Psoas muscle (tissue), 8 donors: Measurements from ENCODE around the gene CHN2. TPM values are rescaled to one million over a fixed set of nuclear protein-coding genes. Genes with fewer than 3 reads are reported as not detected.
A peak's percentile ranks its signal among the peaks of the same experiment; 100 is the strongest.

Source experiments
- ATAC-seq, 4 donors: fragments of 200-7000 bp; cut with Tn5 transposase; one replicate each; pipeline ENCODE4 v1.9.1; 2020; ENCODE audit warnings: moderate library complexity in 3 of 4, mild to moderate bottlenecking in 2 of 4
- DNase-seq, 2 donors: peaks; one replicate each; pipeline ENCODE4 v3.0.0-alpha.2; 2020
- H3K27ac ChIP-seq: fragments of 200-600 bp; one replicate; pipeline ENCODE4 v1.8.0; 2022
- H3K27me3 ChIP-seq, 3 donors: fragments of 200-600 bp in 1 of 3; one replicate each; pipeline versions ENCODE4 v1.6.1 to v1.8.0; 2013 to 2022; ENCODE audit warnings: low read length in 2 of 3, mild to moderate bottlenecking in 2 of 3, moderate library complexity in 1 of 3; ENCODE audit not compliant: insufficient read depth in 3 of 3
- H3K36me3 ChIP-seq, 2 donors: fragments of 200-600 bp in 1 of 2; one replicate each; pipeline versions ENCODE4 v1.6.1 to v1.8.0; 2013 to 2022; ENCODE audit warnings: low read depth in 1 of 2, mild to moderate bottlenecking in 1 of 2, moderate library complexity in 1 of 2; ENCODE audit not compliant: insufficient read depth in 1 of 2
- H3K4me1 ChIP-seq: fragments of 200-600 bp; one replicate; pipeline ENCODE4 v1.8.0; 2022
- H3K4me3 ChIP-seq: fragments of 200-600 bp; one replicate; pipeline ENCODE4 v1.8.0; 2022; ENCODE audit warnings: mild to moderate bottlenecking
- H3K9me3 ChIP-seq: fragments of 200-600 bp; one replicate; pipeline ENCODE4 v1.8.0; 2022
- WGBS, 3 donors: extraction: QIAGEN DNeasy Blood & Tissue Kit; methylation state at CpG; one replicate each; pipeline versions ENCODE4 v1.1.6 to v1.1.7; 2013; 5-methylcytosine and 5-hydroxymethylcytosine counted together
- intact Hi-C, 2 donors: fragments of 100-400 bp; cut with DNase I; formaldehyde crosslinking; loops; one replicate each; pipeline versions ENCODE4 v1.11.0 to v1.14.2; 2022
- polyA plus RNA-seq, 3 donors: library from polyadenylated mRNA; stranded (reverse); fragments of 200-250 nt; gene quantifications; one replicate each; pipeline ENCODE4 v1.2.3, GENCODE V29; 2013
- total RNA-seq, 4 donors: library from RNA; stranded (reverse); fragmentation: NEBNext Ultra II Directional in 2 of 4; extraction: Animal tissue kit (Norgen Biotek cat#: 25700) in 2 of 4; gene quantifications; one replicate each; pipeline versions ENCODE4 v1.2.1 to v1.2.4, GENCODE V29; 2021 to 2023
- TF ChIP-seq, protein P1 (sequence below): fragments of 200-600 bp; IDR thresholded peaks from one replicate; pipeline ENCODE4 v1.8.0; 2022; ENCODE audit warnings: antibody characterized with exemption
- donor health status: healthy with polysubstance abuse.
- donor health status: DM: no; HTN: no; CAD: no; lungs with moderate emphysema.
- donor health status: Bipolar disorder and iron deficiency.
- donor health status: healthy.
- donor health status: DM: yes; HTN: yes; CAD: no.
- donor health status: DM: no; HTN: no; CAD: no.
- donor health status: DM: no; HTN: no; CAD: no.
- donor health status: DM: yes; HTN: yes; CAD: no.

The CHN2 gene
- total and polyA plus RNA-seq, 7 donors = 0.43 to 18.1 (median 2.3) TPM

DNA sequence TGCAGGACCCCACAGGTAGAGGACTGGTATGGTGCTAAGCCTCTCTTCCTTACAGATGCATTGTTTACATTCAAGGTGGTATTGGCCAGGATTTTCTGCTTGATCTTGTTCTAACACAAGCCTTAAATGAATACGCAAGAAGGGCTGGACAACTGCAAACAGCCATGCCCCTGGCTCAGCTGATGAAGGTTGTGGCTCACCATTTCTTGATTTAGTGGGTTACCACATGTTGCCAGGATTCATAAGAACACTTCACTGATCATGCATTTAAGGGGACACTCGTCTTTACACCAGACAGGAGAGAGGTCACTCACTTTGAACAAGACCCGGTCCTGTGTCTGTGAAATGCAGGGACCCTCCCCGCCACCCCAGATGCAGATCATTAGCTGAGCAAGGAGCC lies 82.2 kb downstream of the CHN2 start:
- no peaks in the 10 kb centered on the region for H3K9me3 ChIP-seq
- H3K27ac ChIP-seq = no peak overlapping the region
- intact Hi-C loops = no loop called here
- DNase-seq (no peak), ATAC-seq (no peak)
- H3K27me3 ChIP-seq = no peaks in the 10 kb centered on the region
- H3K4me3 ChIP-seq = no peak overlapping the region
- TF ChIP-seq, protein P1, sequence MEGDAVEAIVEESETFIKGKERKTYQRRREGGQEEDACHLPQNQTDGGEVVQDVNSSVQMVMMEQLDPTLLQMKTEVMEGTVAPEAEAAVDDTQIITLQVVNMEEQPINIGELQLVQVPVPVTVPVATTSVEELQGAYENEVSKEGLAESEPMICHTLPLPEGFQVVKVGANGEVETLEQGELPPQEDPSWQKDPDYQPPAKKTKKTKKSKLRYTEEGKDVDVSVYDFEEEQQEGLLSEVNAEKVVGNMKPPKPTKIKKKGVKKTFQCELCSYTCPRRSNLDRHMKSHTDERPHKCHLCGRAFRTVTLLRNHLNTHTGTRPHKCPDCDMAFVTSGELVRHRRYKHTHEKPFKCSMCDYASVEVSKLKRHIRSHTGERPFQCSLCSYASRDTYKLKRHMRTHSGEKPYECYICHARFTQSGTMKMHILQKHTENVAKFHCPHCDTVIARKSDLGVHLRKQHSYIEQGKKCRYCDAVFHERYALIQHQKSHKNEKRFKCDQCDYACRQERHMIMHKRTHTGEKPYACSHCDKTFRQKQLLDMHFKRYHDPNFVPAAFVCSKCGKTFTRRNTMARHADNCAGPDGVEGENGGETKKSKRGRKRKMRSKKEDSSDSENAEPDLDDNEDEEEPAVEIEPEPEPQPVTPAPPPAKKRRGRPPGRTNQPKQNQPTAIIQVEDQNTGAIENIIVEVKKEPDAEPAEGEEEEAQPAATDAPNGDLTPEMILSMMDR = no peak
- no peaks in the 10 kb centered on the region for H3K36me3 ChIP-seq
- WGBS, 3 donors = 92 to 96% (median 96%) methylated on average over 4 of the region's 4 CpGs
- H3K4me1 ChIP-seq = no peaks in the 10 kb centered on the region

DNA sequence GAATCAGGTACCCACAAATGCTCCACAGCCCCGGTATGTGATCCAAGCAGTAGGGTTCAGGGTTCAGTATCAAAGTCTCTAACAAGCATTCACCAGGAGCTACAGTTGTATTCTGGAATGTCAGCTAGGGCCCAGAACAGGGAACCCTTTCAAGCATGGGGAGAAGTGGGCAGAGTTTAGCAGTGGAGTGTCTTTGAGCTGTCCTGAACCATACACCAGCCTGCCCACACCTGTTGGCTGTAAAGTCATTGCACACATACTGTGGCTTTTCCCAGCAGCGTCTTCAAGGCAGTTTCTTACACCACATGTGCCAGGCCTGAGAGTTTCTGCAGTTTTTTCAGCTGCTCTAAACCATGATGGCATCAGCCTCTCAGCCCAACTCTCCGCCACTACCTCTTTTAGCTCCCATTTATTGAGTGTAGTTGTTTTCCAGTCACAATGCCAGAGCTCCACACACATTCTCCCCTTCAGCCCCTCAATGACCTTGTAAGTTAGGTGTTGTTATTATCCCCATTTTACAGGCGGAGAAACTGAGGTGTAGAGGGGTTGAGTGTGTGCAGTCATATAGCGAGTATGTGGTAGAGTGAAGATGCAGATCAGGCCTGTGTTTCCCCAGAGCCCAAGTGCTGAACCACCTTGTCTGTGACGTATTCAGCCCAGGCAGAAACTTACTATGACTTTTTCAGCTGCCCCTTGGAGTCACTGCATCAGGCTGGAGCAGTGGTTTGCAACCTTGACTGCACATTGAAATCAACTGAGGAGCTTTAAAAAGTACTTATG lies 83.1 kb downstream of the CHN2 start:
- no peaks in the 10 kb centered on the region for H3K4me1 ChIP-seq
- 81 to 85% (median 84%) methylated on average over 6 of the region's 6 CpGs for WGBS, 3 donors
- TF ChIP-seq, protein P1 = no peak
- DNase-seq = no peak
- H3K4me3 ChIP-seq = no peak overlapping the region
- H3K36me3 ChIP-seq = no peaks in the 10 kb centered on the region
- no peak overlapping the region for H3K27ac ChIP-seq
- no peaks in the 10 kb centered on the region for H3K27me3 ChIP-seq
- ATAC-seq = no peak
- intact Hi-C loops = no loop called here
- H3K9me3 ChIP-seq = no peaks in the 10 kb centered on the region

DNA sequence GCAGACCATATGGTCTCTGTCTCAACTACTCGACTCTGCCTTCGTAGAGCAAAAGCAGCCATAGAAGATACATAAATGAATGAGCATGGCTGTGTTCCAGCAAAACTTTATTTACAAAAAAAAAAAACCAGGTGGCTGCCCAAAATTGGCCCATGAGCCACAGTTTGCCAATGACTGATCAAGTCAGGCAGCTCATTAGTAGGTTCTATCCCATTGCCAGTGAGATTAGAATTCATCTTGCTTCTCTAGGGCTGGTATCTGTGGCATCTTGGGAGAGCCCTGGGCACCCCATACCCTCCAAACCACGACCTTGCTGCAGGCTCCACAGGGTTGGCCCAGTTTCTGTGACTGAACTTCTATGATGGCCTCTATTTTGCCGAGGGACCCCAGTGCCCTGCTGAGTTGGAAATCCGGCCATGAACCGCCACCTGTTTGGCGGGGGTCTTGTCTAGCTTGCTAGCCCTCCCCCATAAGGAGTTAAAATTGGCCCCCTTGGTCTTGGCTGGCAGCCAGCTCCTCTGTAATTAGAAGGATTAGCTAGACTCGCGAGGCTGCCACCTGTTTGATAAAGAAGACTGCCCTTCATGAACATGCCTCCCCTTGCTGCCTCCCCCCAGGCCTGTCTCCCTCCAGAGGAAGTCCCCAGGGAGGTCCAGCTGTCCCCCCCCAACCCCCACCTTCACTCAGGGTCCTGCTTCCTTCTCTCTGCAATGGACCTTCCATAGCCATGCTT lies 83.9 kb downstream of the CHN2 start:
- H3K27me3 ChIP-seq = no peaks in the 10 kb centered on the region
- no peak overlapping the region for H3K4me3 ChIP-seq
- intact Hi-C loops = no loop called here
- no peaks in the 10 kb centered on the region for H3K36me3 ChIP-seq
- no peak for DNase-seq
- no peak overlapping the region for H3K27ac ChIP-seq
- H3K4me1 ChIP-seq = no peaks in the 10 kb centered on the region
- WGBS, 3 donors = 54 to 61% (median 61%) methylated on average over 9 of the region's 9 CpGs
- TF ChIP-seq, protein P1 = no peak
- no peak for ATAC-seq
- no peaks in the 10 kb centered on the region for H3K9me3 ChIP-seq

DNA sequence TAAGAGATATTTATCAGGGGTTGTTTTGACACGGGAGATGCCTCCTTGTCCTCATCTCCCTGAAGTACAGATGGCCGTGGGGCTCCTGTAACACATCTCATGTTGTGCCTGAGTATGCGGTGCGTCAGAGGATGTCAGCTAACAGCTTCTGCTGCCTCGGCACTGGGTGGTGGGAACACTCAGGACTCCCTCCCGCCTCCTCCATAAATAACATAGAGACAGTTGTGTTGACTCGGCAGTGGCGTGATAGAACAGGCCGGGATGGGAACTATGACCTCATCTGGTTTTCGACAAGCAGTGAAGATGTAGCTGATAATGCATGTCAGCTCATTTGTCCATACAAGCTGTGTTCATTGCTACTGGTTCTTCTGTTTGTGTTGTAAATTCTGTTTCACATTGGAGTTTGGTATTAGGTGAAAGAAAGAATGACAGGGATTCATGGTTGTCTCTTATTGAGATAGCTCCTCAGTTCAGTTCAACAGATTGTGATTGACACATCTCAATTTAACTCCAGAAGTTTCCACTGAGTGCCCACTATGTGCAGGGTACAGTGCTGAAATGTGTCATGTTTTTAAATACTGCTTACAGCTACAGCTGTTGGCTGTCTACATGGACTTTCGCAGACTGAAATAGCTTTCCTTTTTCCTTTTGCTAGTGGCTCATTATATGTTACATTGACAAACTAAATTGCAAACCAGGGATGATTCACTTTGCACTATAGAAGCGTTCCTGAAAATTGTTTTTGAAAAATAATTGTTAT lies 87.4 kb downstream of the CHN2 start:
- Histone ChIP-seq H3K4me1 (no peaks in the 10 kb centered on the region), H3K27ac (no peak overlapping the region), H3K4me3 (no peak overlapping the region), H3K9me3 (no peaks in the 10 kb centered on the region), H3K36me3 (no peaks in the 10 kb centered on the region), H3K27me3 (no peaks in the 10 kb centered on the region)
- TF ChIP-seq, protein P1 = no peak
- DNase-seq = no peak
- peak; percentile 42 to 93 (median 60) for ATAC-seq
- intact Hi-C loops = no loop called here
- WGBS, 3 donors = 53 to 61% (median 55%) methylated on average over 12 of the region's 12 CpGs
